ENCODE measurements around the gene C2orf92. TPM values are rescaled to one million over a fixed set of nuclear protein-coding genes. Genes with fewer than 3 reads are reported as not detected.

C2orf92 gene
- total RNA-seq, 3 donors from 2014 or later (not counting 1 experiment from before 2014, with no cell fraction given), result 13.4 to 20.9 (median 16.1) TPM

GRCh38 chr2:97712693-97713295 lies 43.3 kb downstream of the C2orf92 start:
- H3K27me3 ChIP-seq (ENCODE audit: control insufficient read depth, insufficient read depth, low read length), result no peaks in the 10 kb centered on the region
- peak overlapping the region; percentile 94 for H3K4me3 Mint-ChIP-seq
- TF ChIP-seq CTCF (IDR thresholded peaks at IDR 0.05), result no peak
- H3K27ac ChIP-seq (ENCODE audit: low read length), result peak overlapping the region; percentile 71
- intact Hi-C loops (cut with micrococcal nuclease), result loop anchor here (1.0 to 10.0 kb wide), 5 partner anchors 9 to 752 kb away; partner anchors contain the start of gene ACTR1B
- peak overlapping the region; percentile 97 for H3K27ac Mint-ChIP-seq
- no peaks in the 10 kb centered on the region for H3K9me3 ChIP-seq (ENCODE audit: control insufficient read depth, insufficient read depth, low read length)
- H3K36me3 ChIP-seq (ENCODE audit: control insufficient read depth, insufficient read depth, low read length), result peaks cover 6% of the 10 kb centered on the region
- peaks cover 70 to 81% of the 10 kb centered on the region in 2 donors for H3K4me1 Mint-ChIP-seq
- peaks cover 9% of the 10 kb centered on the region for H3K36me3 Mint-ChIP-seq
- H3K27me3 Mint-ChIP-seq (ENCODE audit: low read depth in 2 of 2), result no peaks in the 10 kb centered on the region
- H3K9me3 Mint-ChIP-seq, result no peaks in the 10 kb centered on the region
- DNase-seq (peak in 1 of 2 donors; percentile 71), ATAC-seq (peak in 1 of 3 donors; percentile 6)
- H3K4me3 ChIP-seq (ENCODE audit: low read length), result peak overlapping the region; percentile 69
- peaks cover 73% of the 10 kb centered on the region for H3K4me1 ChIP-seq (ENCODE audit: control insufficient read depth, insufficient read depth, low read length)
- WGBS (ENCODE audit: insufficient coverage), result 34% methylated on average over 11 of the region's 11 CpGs

DNA sequence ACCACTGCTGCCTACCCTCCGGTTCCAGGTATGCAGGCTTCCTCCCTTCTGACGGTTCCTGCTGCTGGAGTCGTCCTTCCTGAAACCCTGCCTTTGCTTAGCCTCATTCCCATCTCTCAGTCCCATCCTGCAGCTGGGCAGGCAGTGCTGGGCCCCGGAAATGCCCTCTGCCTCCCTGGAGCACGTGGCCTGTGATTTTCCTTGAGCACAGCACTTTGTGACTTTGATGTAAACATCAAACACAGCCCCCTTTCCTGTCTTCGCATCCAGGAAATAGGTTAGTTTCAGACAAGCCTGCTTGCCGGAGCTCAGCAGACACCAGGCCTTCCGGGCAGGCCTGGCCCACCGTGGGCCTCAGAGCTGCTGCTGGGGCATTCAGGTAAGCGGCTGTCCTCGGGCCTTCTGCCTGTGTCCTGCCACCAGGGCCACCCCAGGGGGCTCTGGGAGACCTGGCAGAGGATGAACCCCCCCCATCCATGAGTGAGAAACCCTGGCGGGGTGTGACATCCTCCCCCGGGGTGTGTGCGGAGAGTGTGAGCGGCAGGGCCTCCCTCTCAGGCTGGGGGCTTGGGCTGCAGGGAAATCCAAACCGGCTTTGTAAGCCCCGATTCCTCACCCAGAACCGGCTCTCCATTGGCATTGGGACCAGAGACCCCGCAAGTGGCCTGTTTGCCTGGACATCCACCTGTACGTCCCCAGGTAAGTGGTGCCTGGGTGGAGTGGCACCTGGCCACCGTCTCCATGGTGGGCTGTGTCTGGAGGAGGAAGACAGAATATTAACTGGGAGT lies 44.0 kb downstream of the C2orf92 start, which contains the start of gene ZAP70:
ZAP70 (plus strand) TSS at position 281 of the 788 bp plus-strand sequence. CDS start 10,461 bp downstream, outside the sequence.
- H3K27ac Mint-ChIP-seq, result peak within 1 kb of the TSS; percentile 97

DNA sequence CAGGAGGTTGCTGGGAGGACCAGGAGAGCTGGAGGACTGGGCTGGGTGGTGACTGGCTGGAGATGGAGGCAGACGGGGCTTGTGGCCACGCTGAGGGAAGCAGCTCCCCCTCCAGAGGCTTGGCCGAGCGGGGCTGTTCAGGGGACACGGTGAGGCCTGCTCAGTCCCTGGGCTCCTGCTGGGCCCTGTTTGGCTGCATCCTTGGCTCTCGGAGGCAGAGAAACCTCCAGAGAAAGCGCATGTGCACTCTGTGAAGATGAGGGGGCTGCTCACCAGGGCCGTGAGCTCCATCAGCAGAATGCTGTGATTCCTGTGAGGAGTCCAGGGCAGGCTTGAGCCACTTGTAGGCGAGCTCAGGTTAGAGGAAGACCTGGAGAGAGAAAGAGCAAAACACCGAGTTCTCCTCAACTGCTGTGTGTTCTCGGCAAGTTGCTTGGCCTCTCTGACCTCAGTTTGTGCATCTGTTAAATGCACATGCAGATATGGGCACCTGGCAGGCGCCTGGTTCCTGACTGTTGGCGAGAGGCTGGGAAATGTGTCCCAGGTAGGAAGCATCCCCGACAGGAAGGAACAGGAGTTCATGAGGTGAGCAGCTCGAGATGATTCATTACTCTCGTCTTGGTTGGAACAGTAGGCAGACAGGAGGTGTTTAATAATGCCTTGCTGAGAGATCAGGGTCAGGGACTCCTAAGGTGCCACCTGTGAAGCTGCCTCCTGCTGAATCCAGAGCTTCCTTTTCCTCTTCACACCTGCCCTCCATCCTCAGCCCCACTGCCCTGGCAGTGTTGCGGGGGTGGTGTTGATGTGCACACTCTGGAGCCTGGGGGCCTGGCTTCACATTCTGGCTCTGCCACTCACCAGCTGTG lies 44.8 kb downstream of the C2orf92 start:
- ATAC-seq, result peak in 1 of 3 donors; percentile 4
- 31% methylated on average over 17 of the region's 17 CpGs for WGBS (ENCODE audit: insufficient coverage)

More for the DNA sequence above, 44.0 kb downstream of the C2orf92 start, which contains the start of gene ZAP70:
- Histone ChIP-seq H3K4me1 (ENCODE audit: control insufficient read depth, insufficient read depth, low read length) (peaks cover 80% of the 10 kb centered on the region), H3K9me3 (ENCODE audit: control insufficient read depth, insufficient read depth, low read length) (no peaks in the 10 kb centered on the region), H3K36me3 (ENCODE audit: control insufficient read depth, insufficient read depth, low read length) (peaks cover 6% of the 10 kb centered on the region), H3K27ac (ENCODE audit: low read length) (peak within 1 kb of the TSS; percentile 71), H3K27me3 (ENCODE audit: control insufficient read depth, insufficient read depth, low read length) (no peaks in the 10 kb centered on the region), H3K4me3 (ENCODE audit: low read length) (peak within 1 kb of the TSS; percentile 69)
- 15% methylated on average over 21 of the region's 21 CpGs for WGBS (ENCODE audit: insufficient coverage)
- peak; percentile 64 to 77 (median 73) for ATAC-seq
- H3K27me3 Mint-ChIP-seq (ENCODE audit: low read depth in 2 of 2), result no peaks in the 10 kb centered on the region
- H3K9me3 Mint-ChIP-seq, result no peaks in the 10 kb centered on the region
- no peak for TF ChIP-seq CTCF (IDR thresholded peaks at IDR 0.05)
- DNase-seq, result peak; percentile 70 to 84
- intact Hi-C loops (cut with micrococcal nuclease), result loop anchor here (1.0 to 10.0 kb wide), 5 partner anchors 8 to 751 kb away; partner anchors contain the start of gene ACTR1B
- peaks cover 77 to 88% of the 10 kb centered on the region in 2 donors for H3K4me1 Mint-ChIP-seq
- H3K4me3 Mint-ChIP-seq, result peak within 1 kb of the TSS; percentile 94
- H3K36me3 Mint-ChIP-seq, result peaks cover 9% of the 10 kb centered on the region

More for the DNA sequence above, 44.8 kb downstream of the C2orf92 start:
- H3K36me3 Mint-ChIP-seq, result peaks cover 9% of the 10 kb centered on the region
- peak overlapping the region; percentile 71 for H3K27ac ChIP-seq (ENCODE audit: low read length)
- intact Hi-C loops (cut with micrococcal nuclease), result loop anchor here (5.0 to 10.0 kb wide), 2 partner anchors 52 to 750 kb away; partner anchors contain the start of gene ACTR1B
- no peaks in the 10 kb centered on the region for H3K9me3 Mint-ChIP-seq
- H3K27me3 Mint-ChIP-seq (ENCODE audit: low read depth in 2 of 2), result no peaks in the 10 kb centered on the region
- peak overlapping the region; percentile 94 for H3K4me3 Mint-ChIP-seq
- H3K4me1 Mint-ChIP-seq, result peaks cover 85 to 96% of the 10 kb centered on the region in 2 donors
- peak overlapping the region; percentile 69 for H3K4me3 ChIP-seq (ENCODE audit: low read length)
- peaks cover 88% of the 10 kb centered on the region for H3K4me1 ChIP-seq (ENCODE audit: control insufficient read depth, insufficient read depth, low read length)
- H3K27me3 ChIP-seq (ENCODE audit: control insufficient read depth, insufficient read depth, low read length), result no peaks in the 10 kb centered on the region
- peaks cover 6% of the 10 kb centered on the region for H3K36me3 ChIP-seq (ENCODE audit: control insufficient read depth, insufficient read depth, low read length)
- peak in 1 of 2 donors; percentile 43 for DNase-seq
- no peaks in the 10 kb centered on the region for H3K9me3 ChIP-seq (ENCODE audit: control insufficient read depth, insufficient read depth, low read length)
- peak overlapping the region; percentile 97 for H3K27ac Mint-ChIP-seq
- TF ChIP-seq CTCF (IDR thresholded peaks at IDR 0.05), result no peak

All from natural killer cell (primary cell).